GM10248 (cell line): ENCODE data around the gene CD63.
A peak's percentile ranks its signal among the peaks of the same experiment; 100 is the strongest.

Source experiments
- CTCF ChIA-PET: fragments of 300-600 bp; sonication (Branson Sonifier 250); formaldehyde crosslinking; extraction: SDS; loops from one replicate; lab custom pipeline; 2021; ENCODE audit warnings: antibody characterized with exemption; lab: Yijun Ruan, JAX
- POLR2A ChIA-PET: fragments of 350-650 bp; sonication (Branson Sonifier 250); formaldehyde crosslinking; extraction: SDS; loops from one replicate; lab custom pipeline; 2020; ENCODE audit warnings: antibody characterized with exemption; lab: Yijun Ruan, JAX
- DNase-seq: peaks from one replicate; pipeline ENCODE4 v3.0.0; 2012; ENCODE audit errors: extremely low spot score
- TF ChIP-seq, protein P1 (sequence below): IDR thresholded peaks from 2 replicates; pipeline ENCODE4 v1.5.1; 2012; ENCODE audit warnings: mild to moderate bottlenecking, low read depth; ENCODE audit errors: extremely low read depth, missing control alignments, control extremely low read depth

CD63 gene

DNA sequence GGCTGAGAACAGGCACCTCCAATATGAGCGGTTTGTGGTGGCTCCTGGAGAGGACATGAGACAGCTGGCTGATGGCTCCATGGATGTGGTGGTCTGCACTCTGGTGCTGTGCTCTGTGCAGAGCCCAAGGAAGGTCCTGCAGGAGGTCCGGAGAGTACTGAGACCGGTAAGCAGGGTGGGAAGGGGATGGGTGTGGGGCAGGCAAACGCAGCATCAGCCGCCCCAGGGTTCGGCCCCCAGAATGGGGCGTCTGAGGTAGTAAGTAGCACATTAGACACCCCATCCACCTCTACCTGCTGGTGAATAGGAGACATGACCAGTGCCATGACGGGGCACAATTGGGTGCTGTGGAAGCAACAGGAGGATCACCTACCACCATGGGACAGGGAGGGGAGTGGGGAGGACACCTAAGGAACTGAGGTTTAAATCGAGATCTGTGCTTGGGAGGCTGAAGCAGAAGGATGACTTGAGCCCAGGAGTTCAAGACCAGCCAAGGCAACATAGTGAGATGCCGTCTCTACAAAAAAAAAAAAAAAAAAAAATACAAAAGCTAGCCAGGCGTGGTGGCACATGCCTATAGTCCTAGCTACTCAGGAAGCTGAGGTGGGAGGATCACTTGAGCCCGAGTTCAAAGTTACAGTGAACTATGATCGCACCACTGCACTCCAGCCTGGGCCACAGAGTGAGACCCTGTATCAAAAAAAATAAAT, 46.6 kb downstream of the CD63 start:
- peak; percentile 10 for DNase-seq
- CTCF ChIA-PET = interaction anchor here (1.0 to 4.3 kb wide), 7 partner anchors 11 to 57 kb away, joined by 3 to 25 read pairs (median 5); no protein-coding TSS in a partner anchor
- POLR2A ChIA-PET = no interaction called here
- TF ChIP-seq, protein P1, sequence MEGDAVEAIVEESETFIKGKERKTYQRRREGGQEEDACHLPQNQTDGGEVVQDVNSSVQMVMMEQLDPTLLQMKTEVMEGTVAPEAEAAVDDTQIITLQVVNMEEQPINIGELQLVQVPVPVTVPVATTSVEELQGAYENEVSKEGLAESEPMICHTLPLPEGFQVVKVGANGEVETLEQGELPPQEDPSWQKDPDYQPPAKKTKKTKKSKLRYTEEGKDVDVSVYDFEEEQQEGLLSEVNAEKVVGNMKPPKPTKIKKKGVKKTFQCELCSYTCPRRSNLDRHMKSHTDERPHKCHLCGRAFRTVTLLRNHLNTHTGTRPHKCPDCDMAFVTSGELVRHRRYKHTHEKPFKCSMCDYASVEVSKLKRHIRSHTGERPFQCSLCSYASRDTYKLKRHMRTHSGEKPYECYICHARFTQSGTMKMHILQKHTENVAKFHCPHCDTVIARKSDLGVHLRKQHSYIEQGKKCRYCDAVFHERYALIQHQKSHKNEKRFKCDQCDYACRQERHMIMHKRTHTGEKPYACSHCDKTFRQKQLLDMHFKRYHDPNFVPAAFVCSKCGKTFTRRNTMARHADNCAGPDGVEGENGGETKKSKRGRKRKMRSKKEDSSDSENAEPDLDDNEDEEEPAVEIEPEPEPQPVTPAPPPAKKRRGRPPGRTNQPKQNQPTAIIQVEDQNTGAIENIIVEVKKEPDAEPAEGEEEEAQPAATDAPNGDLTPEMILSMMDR = no peak

DNA sequence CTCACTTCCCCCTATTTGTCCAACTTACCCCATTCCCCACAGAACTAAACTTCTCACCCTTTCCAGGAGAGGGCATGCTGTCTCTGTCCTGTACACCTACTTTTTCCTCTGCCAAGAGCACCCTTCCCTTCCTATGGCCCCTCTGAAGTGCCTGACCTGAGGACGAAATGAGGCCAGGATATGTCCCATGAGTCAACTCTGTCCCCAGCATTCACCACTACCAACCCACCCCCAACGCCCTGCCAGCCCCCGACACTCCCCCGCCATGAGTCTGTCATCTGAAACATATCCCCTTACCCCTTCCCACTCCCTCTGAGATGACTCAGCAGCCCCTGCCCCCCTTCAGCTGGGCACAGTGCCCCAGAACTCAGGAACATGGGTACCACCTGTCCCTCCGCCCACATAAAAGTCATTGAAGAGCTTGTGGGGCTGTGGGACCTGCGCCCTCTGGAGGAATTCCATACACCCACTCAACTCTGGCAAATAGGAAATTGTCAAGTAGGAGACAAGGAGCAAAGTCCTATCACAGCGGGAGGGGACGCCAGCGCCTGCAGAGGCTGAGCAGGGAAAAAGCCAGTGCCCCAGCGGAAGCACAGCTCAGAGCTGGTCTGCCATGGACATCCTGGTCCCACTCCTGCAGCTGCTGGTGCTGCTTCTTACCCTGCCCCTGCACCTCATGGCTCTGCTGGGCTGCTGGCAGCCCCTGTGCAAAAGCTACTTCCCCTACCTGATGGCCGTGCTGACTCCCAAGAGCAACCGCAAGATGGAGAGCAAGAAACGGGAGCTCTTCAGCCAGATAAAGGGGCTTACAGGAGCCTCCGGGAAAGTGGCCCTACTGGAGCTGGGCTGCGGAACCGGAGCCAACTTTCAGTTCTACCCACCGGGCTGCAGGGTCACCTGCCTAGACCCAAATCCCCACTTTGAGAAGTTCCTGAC, 47.4 kb downstream of the CD63 start:
- DNase-seq = no peak
- ChIA-PET CTCF (interaction anchor here (1.0 to 4.3 kb wide), 7 partner anchors 10 to 58 kb away, joined by 3 to 25 read pairs (median 5); no protein-coding TSS in a partner anchor), POLR2A (no interaction called here)
- TF ChIP-seq, protein P1 = peak; percentile 14

DNA sequence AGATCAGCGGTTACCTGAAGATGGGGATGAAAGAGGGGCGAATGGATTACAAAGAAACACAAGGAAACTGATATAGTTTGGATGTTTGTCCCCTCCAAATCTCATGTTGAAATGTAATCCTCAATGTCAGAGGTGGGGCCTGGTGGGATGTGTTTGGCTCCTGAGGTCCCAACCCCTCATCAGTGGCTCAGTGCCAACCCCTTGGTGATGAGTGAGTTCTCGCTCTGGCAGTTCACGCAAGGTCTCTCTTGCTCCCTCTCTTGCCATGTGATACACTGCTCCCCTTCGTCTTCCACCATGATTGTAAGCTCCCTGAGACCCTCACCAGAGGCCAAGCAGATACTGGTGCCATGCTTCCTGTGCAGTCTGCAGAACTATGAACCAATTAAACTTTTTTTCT, 49.1 kb downstream of the CD63 start:
- DNase-seq = no peak
- CTCF ChIA-PET = no interaction called here
- TF ChIP-seq, protein P1 = no peak

DNA sequence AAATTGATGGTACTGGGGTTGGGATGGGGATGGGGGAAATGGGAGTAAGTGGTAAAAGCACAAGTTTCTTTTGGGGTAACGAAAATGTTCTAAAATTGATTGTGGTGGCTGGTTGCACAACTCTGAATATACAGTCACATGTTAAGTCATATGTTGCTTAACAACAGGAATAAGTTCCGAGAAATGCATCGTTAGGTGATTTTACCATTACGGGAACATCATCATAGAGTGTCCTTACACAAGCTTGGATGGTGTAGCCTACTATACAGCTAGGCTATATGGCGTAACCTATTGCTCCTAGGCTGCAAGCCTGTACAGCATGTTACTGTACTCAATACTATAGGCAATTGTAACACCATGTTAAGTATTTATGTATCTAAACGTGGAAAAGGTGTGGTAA, 52.1 kb downstream of the CD63 start:
- no peak for DNase-seq
- TF ChIP-seq, protein P1 = no peak
- POLR2A ChIA-PET = no interaction called here
- CTCF ChIA-PET = interaction anchor here (1.1 to 1.5 kb wide), 5 partner anchors 17 to 61 kb away, joined by 3 read pairs; partner anchors contain the start of gene ITGA7

More for the DNA sequence above, 49.1 kb downstream of the CD63 start:
- POLR2A ChIA-PET = no interaction called here

DNA sequence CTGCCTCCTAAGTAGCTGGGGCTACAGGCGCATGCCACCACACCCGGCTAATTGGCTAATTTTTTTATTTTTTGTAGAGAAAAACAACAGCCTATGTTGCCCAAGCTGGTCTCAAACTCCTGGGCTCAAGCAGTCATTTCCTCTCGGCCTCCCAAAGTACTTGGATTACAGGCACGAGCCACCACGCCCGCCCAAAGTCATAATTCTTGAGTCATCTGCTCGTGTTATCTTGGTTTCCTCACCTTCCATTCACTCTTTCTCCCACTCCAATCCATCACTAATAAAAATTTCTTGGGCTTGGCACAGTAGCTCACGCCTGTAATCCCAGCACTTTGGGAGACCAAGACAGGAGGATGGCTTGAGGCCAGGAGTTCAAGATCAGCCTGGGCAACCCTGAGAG, 53.1 kb downstream of the CD63 start:
- DNase-seq = no peak
- ChIA-PET POLR2A (no interaction called here), CTCF (interaction anchor here (1.0 to 1.3 kb wide), 2 partner anchors 19 to 31 kb away, joined by 3 read pairs; no protein-coding TSS in a partner anchor)
- TF ChIP-seq, protein P1 = no peak
